ENCODE measurements around the gene CD2BP2.
A peak's percentile ranks its signal among the peaks of the same experiment; 100 is the strongest.

The CD2BP2 gene

GRCh38 chr16:30378236-30379157, 23.4 kb upstream of the CD2BP2 start:
- DNase-seq, result peak; percentile 97

- peak; percentile 54 for DNase-seq
These were observed 22.7 kb upstream of the CD2BP2 start for GRCh38 chr16:30377812-30378235.

GRCh38 chr16:30377050-30377811, 22.1 kb upstream of the CD2BP2 start:
- no peak for DNase-seq

- DNase-seq, result no peak
These were observed 21.4 kb upstream of the CD2BP2 start for GRCh38 chr16:30376461-30376902.

GRCh38 chr16:30375864-30376263, 20.8 kb upstream of the CD2BP2 start:
- DNase-seq, result no peak

GRCh38 chr16:30374538-30374937, 19.4 kb upstream of the CD2BP2 start, which contains the start of gene MYL11:
TSS of gene MYL11 (plus strand) at chr16:30374802. CDS start at chr16:30374858, 56 bp downstream.
- DNase-seq, result no peak

- DNase-seq, result no peak
These were observed 17.6 kb upstream of the CD2BP2 start for GRCh38 chr16:30372725-30373124.

GRCh38 chr16:30372038-30372712, 17.1 kb upstream of the CD2BP2 start:
- DNase-seq, result no peak

GRCh38 chr16:30371248-30371816, 16.2 kb upstream of the CD2BP2 start:
- DNase-seq, result no peak

- peak; percentile 95 for DNase-seq
These were observed 15.5 kb upstream of the CD2BP2 start, which contains the start of gene TBC1D10B for GRCh38 chr16:30370456-30371247. TSS of gene TBC1D10B (minus strand) at chr16:30370494. CDS start at chr16:30370183, 311 bp downstream.

GRCh38 chr16:30369938-30370455, 14.9 kb upstream of the CD2BP2 start:
- DNase-seq, result no peak

GRCh38 chr16:30369091-30369937, 14.2 kb upstream of the CD2BP2 start:
- no peak for DNase-seq

GRCh38 chr16:30368792-30369090, 13.6 kb upstream of the CD2BP2 start:
- DNase-seq, result no peak

- no peak for DNase-seq
These were observed 13.1 kb upstream of the CD2BP2 start for GRCh38 chr16:30368122-30368791.

GRCh38 chr16:30367349-30368009, 12.4 kb upstream of the CD2BP2 start:
- DNase-seq, result no peak

GRCh38 chr16:30366511-30366910, 11.4 kb upstream of the CD2BP2 start:
- no peak for DNase-seq

- DNase-seq, result no peak
These were observed 10.1 kb upstream of the CD2BP2 start for GRCh38 chr16:30365200-30365599.

- no peak for DNase-seq
These were observed 6.1 kb upstream of the CD2BP2 start for GRCh38 chr16:30361180-30361579.

GRCh38 chr16:30359871-30360170, 4.7 kb upstream of the CD2BP2 start:
- DNase-seq, result no peak

All from GOT3 (cell line).